K562 (cell line): ENCODE data around the gene CUL3. TPM values are rescaled to one million over a fixed set of nuclear protein-coding genes. Genes with fewer than 3 reads are reported as not detected.
"Not testable (repeated sequence)": the region's sequence is repeated elsewhere in the genome, so short reads cannot be mapped to it uniquely, and the experiment has no call there.

ENCODE experiments used
- ATAC-seq: fragments of 200-7000 bp; cut with Tn5 transposase; 3 replicates; pipeline ENCODE4 v1.9.1; 2020; ENCODE audit warnings: moderate library complexity
- BruUV-seq: library from RNA; stranded (reverse); fragments of 400-500 nt; replicated peaks from 2 replicates; lab custom pipeline; 2021; lab: Mats Ljungman, UMichigan
- CTCF ChIA-PET: fragments of 300-600 bp; formaldehyde crosslinking; extraction: SDS; loops from one replicate; lab custom pipeline; 2021; ENCODE audit warnings: low intra/inter-chr PET ratio; lab: Yijun Ruan, JAX
- POLR2A ChIA-PET: fragments of 300-600, 350-650 bp; sonication (Branson Sonifier 250); formaldehyde crosslinking; extraction: SDS; loops from one replicate; lab custom pipeline; 2021; ENCODE audit warnings: antibody characterized with exemption, inconsistent platforms; lab: Yijun Ruan, JAX
- DNase-seq, 4 experiments: peaks; one replicate each; pipeline versions ENCODE4 v3.0.0 to v3.0.0-alpha.2; 2011 to 2018; ENCODE audit warnings: low spot score in 3 of 4, mixed read lengths in 3 of 4; ENCODE audit errors: extremely low read depth in 1 of 4
- FAIRE-seq: peaks from 2 replicates; lab custom pipeline; 2011; peaks lifted over from hg19 to GRCh38; lab: Jason Lieb, UNC
- H2AFZ ChIP-seq: 2 replicates; pipeline ENCODE4 v1.6.0; 2011; ENCODE audit warnings: low read depth, low read length, control low read depth, inconsistent platforms
- H3K27ac ChIP-seq: fragments of 200-600 bp; 3 replicates; pipeline ENCODE4 v1.8.0; 2011; ENCODE audit warnings: low read depth, mild to moderate bottlenecking, control low read depth, inconsistent platforms, low read length, moderate library complexity, mixed read lengths; ENCODE audit errors: extremely low read depth
- H3K27me3 ChIP-seq, 2 experiments: fragments of 300-600 bp in 1 of 2; 2 replicates in 1 of 2; 3 replicates in 1 of 2; pipeline versions ENCODE4 v1.6.0 to v1.8.0; 2011; ENCODE audit warnings: inconsistent platforms in 2 of 2, low read length in 2 of 2, mild to moderate bottlenecking in 1 of 2, mixed read lengths in 1 of 2, moderate library complexity in 1 of 2; ENCODE audit not compliant: control insufficient read depth in 2 of 2, insufficient read depth in 2 of 2
- H3K36me3 ChIP-seq: fragments of 300-600 bp; 3 replicates; pipeline ENCODE4 v1.8.0; 2011; ENCODE audit warnings: mild to moderate bottlenecking, low read length, inconsistent platforms; ENCODE audit not compliant: control insufficient read depth, insufficient read depth
- H3K4me1 ChIP-seq, 2 experiments: fragments of 200-600 bp in 1 of 2; replicated peaks in 1 of 2; 2 replicates in 1 of 2; 3 replicates in 1 of 2; pipeline versions ENCODE4 v1.5.1 to v1.8.0; 2011; ENCODE audit warnings: inconsistent platforms in 2 of 2, low read length in 2 of 2, mild to moderate bottlenecking in 1 of 2, mixed read lengths in 1 of 2, moderate library complexity in 1 of 2; ENCODE audit not compliant: control insufficient read depth in 2 of 2, insufficient read depth in 2 of 2
- H3K4me2 ChIP-seq: 2 replicates; pipeline ENCODE4 v1.6.1; 2011; ENCODE audit warnings: low read length, control low read depth, inconsistent platforms, mixed read lengths; ENCODE audit not compliant: insufficient read depth
- H3K4me3 ChIP-seq: fragments of 200-600 bp; sonication (generic), shearing (Covaris generic); 2 replicates; pipeline ENCODE4 v1.5.1; 2016; ENCODE audit warnings: control low read depth, inconsistent platforms
- H3K79me2 ChIP-seq: fragments of 200-600 bp; 3 replicates; pipeline ENCODE4 v1.8.0; 2011; ENCODE audit warnings: low read length, inconsistent platforms; ENCODE audit not compliant: control insufficient read depth, insufficient read depth
- H3K9ac ChIP-seq, 2 experiments: 2 replicates each; pipeline versions ENCODE4 v1.6.0 to v1.6.1; 2011; ENCODE audit warnings: low read depth in 2 of 2, low read length in 2 of 2, control low read depth in 1 of 2, inconsistent platforms in 1 of 2, mild to moderate bottlenecking in 1 of 2, mixed read lengths in 1 of 2; ENCODE audit not compliant: insufficient read depth in 1 of 2
- H3K9me1 ChIP-seq: one replicate; pipeline ENCODE4 v1.6.0; 2011; ENCODE audit warnings: inconsistent platforms, mild to moderate bottlenecking, low read length, moderate library complexity; ENCODE audit not compliant: control insufficient read depth, insufficient read depth
- H3K9me3 ChIP-seq: replicated peaks from 2 replicates; pipeline ENCODE4 v1.5.1; 2011; ENCODE audit warnings: low read depth, low read length, inconsistent platforms; ENCODE audit not compliant: control insufficient read depth, insufficient read depth
- H4K20me1 ChIP-seq: replicated peaks from 2 replicates; pipeline ENCODE4 v1.6.1; 2011; ENCODE audit warnings: low read length, inconsistent platforms, mixed read lengths; ENCODE audit not compliant: control insufficient read depth, insufficient read depth
- CAMTA2 ChIP-seq: fragments of 250-450 bp; sonication (Bioruptor Pico); conservative IDR thresholded peaks from 2 replicates; pipeline ENCODE4 v1.5.1; 2022
- CBX5 ChIP-seq: IDR thresholded peaks from 2 replicates; pipeline ENCODE4 v1.6.1; 2014; ENCODE audit warnings: low read depth, borderline replicate concordance
- CREBBP ChIP-seq: IDR thresholded peaks from one replicate; pipeline ENCODE4 v1.6.1; 2012; ENCODE audit warnings: low read depth, mild to moderate bottlenecking, control low read depth, inconsistent platforms, low read length
- MCM7 ChIP-seq, 2 experiments: fragments of 450-650 bp; IDR thresholded peaks; 2 replicates each; pipeline ENCODE4 v1.6.1; 2016 to 2018
- MTA2 ChIP-seq: fragments of 450-650 bp; IDR thresholded peaks from 2 replicates; pipeline ENCODE4 v1.6.1; 2016; ENCODE audit warnings: low read depth
- NFYB ChIP-seq: IDR thresholded peaks from 2 replicates; pipeline ENCODE4 v1.6.1; 2011; ENCODE audit warnings: mild to moderate bottlenecking, moderate library complexity; ENCODE audit not compliant: insufficient read length; ENCODE audit errors: extremely low read depth
- ZFX ChIP-seq: sonication (generic); formaldehyde crosslinking; IDR thresholded peaks from 2 replicates; pipeline ENCODE4 v1.8.0; 2022; ENCODE audit warnings: mild to moderate bottlenecking, missing genetic modification reagents, moderate library complexity
- WGBS: fragments of 100-300 bp; shearing (Covaris generic); methylation state at CpG from one replicate; pipeline ENCODE4 v1.1.6; 2016; ENCODE audit warnings: low coverage, mixed read lengths; ENCODE audit not compliant: insufficient coverage; ENCODE audit errors: missing lambda C conversion rate; 5-methylcytosine and 5-hydroxymethylcytosine counted together
- in situ Hi-C: fragments of 300-500 bp; cut with MboI; formaldehyde crosslinking; loops from 4 replicates; pipeline ENCODE4 v1.15.0; 2018; ENCODE audit warnings: inconsistent platforms, mixed read lengths
- intact Hi-C: fragments of 100-400 bp; cut with micrococcal nuclease; formaldehyde crosslinking; loops from 2 replicates; pipeline ENCODE4 v1.14.2; 2022
- polyA plus RNA-seq, 8 experiments: library from polyadenylated mRNA; depleted of rRNA in 4 of 8; stranded (reverse) in 5 of 8; unstranded in 3 of 8; fragments of >200 nt; fragmentation: Nextera tagmentation in 2 of 8; fragmentation: Illumina TruSeq in 1 of 8; extraction: Ambion mirVana in 2 of 8; extraction: Trizol in 1 of 8; gene quantifications; 2 replicates each; pipeline versions ENCODE4 v1.2.1 to v1.2.3, GENCODE V29; 2011 to 2014; ENCODE audit warnings: inconsistent platforms in 1 of 8, missing spikeins in 1 of 8
- total RNA-seq, 7 experiments: library from RNA; depleted of rRNA in 6 of 7; stranded (reverse); fragments of >200 nt in 6 of 7; fragmentation: Illumina TruSeq in 2 of 7; extraction: Trizol in 2 of 7; gene quantifications; 2 replicates each; pipeline versions ENCODE4 v1.2.1 to v1.2.3, GENCODE V29; 2011 to 2021; ENCODE audit warnings: low replicate concordance in 1 of 7
- TF ChIP-seq, protein P1 (sequence below): fragments of 250-450 bp; sonication (Bioruptor Pico); IDR thresholded peaks from 2 replicates; pipeline ENCODE4 v1.8.0; 2021; ENCODE audit warnings: moderate library complexity, mild to moderate bottlenecking, inconsistent platforms

The CUL3 gene
- total and polyA plus RNA-seq, 9 of the 15 experiments (the other 6 are each of a cell fraction or from before 2014, with no cell fraction given), result 31.5 to 71.9 (median 56.4) TPM

GRCh38 chr2:224602778-224603375 lies 17.7 kb upstream of the CUL3 start:
- FAIRE-seq, H3K9me3 ChIP-seq, H3K4me2 ChIP-seq, H3K4me3 ChIP-seq, H2AFZ ChIP-seq, H3K9me1 ChIP-seq, H3K27ac ChIP-seq, POLR2A ChIA-PET, in situ Hi-C loops, H3K79me2 ChIP-seq, H3K9ac ChIP-seq, H4K20me1 ChIP-seq, BruUV-seq, H3K36me3 ChIP-seq, ATAC-seq, intact Hi-C loops, H3K4me1 ChIP-seq, CTCF ChIA-PET, DNase-seq, H3K27me3 ChIP-seq: not testable (repeated sequence)
- 24% methylated on average over 4 of the region's 17 CpGs for WGBS
- peak; percentile 20 for TF ChIP-seq NFYB

DNA sequence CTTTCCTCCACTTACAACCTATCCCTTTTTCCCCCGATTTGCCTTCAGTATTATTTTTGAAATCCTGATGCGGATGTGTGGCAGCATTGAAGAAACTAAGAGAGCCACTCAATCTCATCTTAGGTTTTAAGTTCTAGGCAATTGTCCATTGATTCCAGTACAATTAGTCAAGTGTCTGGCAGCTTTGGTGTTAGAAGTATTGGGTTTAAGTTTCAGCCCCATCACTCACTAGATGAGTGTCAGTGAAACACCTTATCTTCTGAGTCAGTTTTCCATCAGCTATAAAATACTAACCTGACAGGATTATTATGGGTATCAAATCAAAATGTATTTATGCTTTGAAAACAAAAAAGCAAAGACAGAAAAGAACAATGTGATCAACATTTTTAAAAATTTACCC lies 16.8 kb upstream of the CUL3 start:
- TF ChIP-seq CAMTA2 (CRISPR knock-in tag), result no peak
- no peak for TF ChIP-seq ZFX (CRISPR knock-in tag)
- no peak for TF ChIP-seq MTA2
- TF ChIP-seq, protein P1, sequence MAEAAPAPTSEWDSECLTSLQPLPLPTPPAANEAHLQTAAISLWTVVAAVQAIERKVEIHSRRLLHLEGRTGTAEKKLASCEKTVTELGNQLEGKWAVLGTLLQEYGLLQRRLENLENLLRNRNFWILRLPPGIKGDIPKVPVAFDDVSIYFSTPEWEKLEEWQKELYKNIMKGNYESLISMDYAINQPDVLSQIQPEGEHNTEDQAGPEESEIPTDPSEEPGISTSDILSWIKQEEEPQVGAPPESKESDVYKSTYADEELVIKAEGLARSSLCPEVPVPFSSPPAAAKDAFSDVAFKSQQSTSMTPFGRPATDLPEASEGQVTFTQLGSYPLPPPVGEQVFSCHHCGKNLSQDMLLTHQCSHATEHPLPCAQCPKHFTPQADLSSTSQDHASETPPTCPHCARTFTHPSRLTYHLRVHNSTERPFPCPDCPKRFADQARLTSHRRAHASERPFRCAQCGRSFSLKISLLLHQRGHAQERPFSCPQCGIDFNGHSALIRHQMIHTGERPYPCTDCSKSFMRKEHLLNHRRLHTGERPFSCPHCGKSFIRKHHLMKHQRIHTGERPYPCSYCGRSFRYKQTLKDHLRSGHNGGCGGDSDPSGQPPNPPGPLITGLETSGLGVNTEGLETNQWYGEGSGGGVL, result no peak
- no peak for TF ChIP-seq MCM7 (IDR thresholded peaks at IDR 0.05)
- no peak for TF ChIP-seq CBX5
- TF ChIP-seq CREBBP, result no peak
- TF ChIP-seq, all 486 proteins: peak for 0
- FAIRE-seq (no peak), DNase-seq (no peak), ATAC-seq (no peak)
- ChIA-PET CTCF (no interaction called here), POLR2A (no interaction called here)
- intact Hi-C loops (no loop called here), in situ Hi-C loops (no loop called here)
- Histone ChIP-seq H3K4me3 (no peak overlapping the region), H3K36me3 (no peaks in the 10 kb centered on the region), H3K4me1 (no peaks in the 10 kb centered on the region; a peak in 1 of 5 replicates), H3K9me3 (no peaks in the 10 kb centered on the region), H2AFZ (no peak overlapping the region), H3K27ac (no peak overlapping the region), H4K20me1 (no peaks in the 10 kb centered on the region), H3K4me2 (no peak overlapping the region), H3K27me3 (no peaks in the 10 kb centered on the region), H3K9ac (no peak overlapping the region), H3K9me1 (no peaks in the 10 kb centered on the region), H3K79me2 (no peaks in the 10 kb centered on the region)
- 25% methylated on average over 2 of the region's 2 CpGs for WGBS
- no TSS peak for BruUV-seq
